HCEC 1CT (cell line): Measurements from ENCODE around the gene TRIM27.
"Not testable (repeated sequence)": the region's sequence is repeated elsewhere in the genome, so short reads cannot be mapped to it uniquely, and the experiment has no call there.

Source experiments
- DNase-seq: peaks from one replicate; pipeline ENCODE4 v3.0.0-alpha.2; 2017

Gene TRIM27

DNA sequence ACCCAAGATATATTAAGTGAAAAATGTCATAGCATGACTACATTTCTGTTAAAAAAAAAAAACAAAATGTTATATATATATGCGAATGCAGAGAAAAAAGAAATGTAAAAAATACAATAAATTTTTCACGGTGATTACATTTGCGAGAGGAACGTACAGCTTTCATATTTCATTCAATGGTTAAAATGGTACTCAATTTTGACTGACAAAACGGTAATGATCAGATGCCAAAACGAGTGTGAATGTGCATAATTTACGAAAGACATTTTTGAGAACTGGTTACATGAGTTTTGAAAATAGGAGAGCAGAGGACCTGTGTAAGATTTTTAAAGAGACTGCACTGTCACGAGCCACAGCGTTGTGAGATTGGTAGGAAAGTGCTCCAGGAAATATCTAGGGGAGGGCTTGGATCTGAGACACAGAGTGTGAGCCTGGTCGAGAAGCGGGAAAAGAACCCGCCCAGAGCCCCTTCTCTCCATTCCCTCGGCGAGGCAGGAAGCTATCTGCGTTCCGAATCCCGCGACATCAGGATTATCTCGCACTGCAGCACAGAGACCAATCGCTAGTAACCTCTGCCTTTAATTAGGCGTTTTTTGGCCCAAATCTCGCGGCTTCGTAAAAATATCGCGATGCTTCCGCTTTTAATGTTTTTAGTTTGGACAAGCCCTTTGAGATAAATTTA lies 28.5 kb downstream of the TRIM27 start:
- DNase-seq, result peak; percentile 92

DNA sequence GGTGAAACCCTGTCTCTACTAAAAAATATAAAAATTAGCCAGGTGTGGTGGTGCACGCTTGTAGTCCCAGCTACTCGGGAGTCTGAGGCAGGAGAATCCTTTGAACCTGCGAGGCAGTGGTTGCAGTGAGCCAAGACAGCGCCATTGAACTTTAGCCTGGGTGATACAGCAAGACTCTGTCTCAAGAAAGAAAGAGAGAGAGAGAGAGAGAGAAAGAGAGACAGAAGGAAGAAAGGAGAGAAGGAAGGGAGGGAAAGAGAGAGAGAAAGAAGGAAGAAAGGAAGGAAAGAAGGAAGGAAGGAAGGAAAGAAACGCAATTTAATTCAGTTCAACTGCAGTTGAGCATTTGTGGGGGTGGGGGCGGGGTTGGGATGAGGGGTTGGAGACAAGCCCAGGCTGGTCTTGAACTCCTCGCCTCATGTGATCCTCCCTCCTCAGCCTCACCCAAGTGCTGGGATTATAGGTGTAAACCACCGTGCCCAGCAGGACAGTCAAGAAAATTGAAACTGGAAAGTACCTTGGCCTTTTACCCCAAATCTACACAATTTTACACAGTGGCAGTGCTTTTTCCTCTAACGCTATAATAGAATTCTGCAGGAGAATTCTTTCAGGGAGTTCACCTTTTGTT lies 30.5 kb downstream of the TRIM27 start:
- no peak for DNase-seq

DNA sequence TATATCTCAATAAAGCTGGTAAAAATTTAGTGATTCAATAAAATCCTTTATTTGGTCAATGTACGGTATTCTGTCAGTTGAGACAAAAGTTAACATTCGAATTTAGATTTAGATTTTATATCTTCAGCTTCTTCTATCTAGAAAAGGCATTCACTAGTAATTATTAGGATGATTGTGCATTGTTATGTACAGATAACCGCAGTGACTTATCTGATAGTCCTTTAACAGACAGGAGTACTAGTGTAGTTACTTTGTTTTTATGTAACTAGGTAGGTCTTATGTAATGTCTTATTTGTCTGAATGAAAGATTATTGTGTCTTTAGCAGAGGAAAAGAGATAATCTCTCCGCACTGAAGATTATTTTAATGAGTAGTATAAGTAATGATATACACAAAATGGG lies 31.3 kb downstream of the TRIM27 start:
- no peak for DNase-seq

DNA sequence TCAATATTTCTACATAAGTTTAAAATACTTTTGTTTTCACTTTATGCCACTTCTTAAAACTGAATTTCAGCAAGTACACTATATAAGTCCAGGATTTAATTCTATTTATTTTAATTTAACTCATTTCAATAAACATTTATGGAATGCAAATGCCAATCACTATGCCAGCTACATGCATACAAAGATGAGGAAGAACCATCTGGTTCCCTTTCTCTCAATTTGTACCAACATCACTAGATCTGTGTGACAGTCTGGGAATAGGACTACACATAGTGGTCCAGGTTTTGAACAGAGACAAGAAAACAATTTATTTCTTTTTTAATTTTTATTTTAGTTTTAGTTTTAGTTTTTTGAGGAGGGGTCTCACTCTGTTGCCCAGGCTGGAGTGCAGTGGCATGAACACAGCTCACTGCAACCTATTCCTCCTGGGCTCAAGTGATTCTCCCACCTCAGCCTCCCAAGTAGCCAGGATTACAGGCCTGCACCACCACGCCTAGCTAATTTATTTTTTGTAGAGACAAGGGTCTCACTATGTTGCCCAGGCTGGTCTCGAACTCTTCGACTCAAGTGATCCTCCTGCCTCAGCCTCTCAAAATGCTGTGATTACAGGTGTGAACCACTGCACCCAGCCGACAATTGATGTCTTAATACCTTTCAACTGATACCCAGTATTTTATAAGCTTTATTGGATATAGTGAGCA lies 35.8 kb downstream of the TRIM27 start:
- no peak for DNase-seq

DNA sequence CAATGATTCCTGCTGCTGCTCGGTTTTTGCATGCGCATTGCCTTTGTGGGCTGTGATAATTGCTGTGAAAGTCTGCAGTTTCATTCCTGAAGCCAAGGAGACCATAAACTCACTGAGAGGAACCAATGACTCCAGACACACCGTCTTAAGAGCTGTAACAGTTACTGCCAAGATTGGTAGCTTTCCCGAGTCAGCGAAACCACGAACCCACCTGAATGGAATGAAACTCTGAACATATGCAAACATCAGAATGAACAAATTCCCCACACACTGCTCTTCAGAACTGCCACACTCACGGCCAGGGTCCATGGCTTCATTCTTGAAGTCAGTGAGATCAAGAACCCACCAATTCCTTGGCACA lies 37.7 kb downstream of the TRIM27 start:
- DNase-seq, result no peak

DNA sequence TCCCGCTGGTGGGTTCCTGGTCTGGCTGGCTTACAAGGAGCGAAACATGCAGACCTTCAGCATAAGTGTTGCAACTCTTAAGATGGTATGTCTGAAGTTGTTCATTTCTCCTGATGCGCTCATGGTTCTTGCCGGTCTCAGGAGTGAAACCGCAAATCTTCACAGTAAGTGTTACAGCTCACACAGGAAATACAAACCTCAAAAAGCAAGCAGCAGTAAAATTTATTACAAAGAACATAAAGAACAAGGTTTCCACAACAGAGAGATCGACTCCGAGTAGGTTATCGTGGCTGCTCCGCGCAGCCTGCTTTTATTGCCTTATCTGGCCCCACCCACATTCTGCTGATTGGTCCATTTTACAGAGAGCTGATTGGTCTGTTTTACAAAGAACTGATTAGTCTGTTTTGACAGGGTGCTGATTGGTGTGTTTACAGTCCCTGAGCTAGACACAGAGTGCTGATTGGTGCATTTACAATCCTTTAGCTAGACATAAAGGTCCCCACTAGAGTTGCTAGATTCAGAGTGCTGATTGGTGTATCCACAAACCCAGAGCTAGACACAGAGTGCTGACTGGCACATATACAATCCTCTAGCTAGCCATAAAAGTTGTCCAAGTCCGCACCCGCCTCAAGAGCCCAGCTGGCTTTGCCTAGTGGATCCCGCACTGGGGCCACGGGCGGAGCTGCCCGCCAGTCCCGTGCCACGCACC lies 39.2 kb downstream of the TRIM27 start:
- DNase-seq, result no peak

DNA sequence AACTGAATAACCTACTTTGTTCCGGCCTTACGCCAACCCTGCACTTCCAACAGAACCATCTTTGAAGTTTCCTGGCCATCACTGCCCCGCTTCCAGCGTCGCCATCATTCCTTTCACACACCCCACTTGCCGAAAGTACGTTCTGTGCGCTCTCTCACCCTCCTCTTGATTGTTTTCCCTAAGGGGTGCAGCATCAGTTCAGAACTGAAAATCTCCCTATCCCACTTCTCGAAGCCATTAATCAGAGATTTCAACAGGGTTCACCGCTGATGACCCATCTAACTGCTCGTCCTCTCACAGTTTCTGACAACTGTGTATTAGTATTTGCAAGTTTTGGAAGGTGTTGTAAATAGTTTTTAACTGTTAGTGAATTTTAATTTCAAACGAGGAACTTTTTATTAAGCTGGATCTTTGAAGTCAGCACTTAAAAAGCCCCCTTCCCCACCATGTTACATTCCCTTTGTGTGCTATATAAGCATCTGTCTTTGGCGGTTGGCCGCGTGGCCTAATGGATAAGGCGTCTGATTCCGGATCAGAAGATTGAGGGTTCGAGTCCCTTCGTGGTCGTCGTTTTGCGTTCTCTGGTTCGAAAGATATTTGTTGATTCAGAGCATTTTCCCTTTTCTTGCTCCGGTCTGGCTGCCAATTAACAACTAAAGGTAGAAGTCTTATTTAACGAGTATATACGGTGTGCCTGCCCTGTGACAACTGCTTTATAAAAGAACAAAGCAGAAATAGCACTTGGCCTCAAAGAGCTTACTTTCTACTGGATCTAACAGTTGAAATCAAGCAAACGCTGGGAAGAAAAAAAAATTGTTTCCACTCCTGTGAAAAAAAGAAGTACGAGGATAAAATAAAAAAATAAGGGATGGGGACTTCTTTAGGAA lies 42.6 kb downstream of the TRIM27 start:
- peak; percentile 49 for DNase-seq

DNA sequence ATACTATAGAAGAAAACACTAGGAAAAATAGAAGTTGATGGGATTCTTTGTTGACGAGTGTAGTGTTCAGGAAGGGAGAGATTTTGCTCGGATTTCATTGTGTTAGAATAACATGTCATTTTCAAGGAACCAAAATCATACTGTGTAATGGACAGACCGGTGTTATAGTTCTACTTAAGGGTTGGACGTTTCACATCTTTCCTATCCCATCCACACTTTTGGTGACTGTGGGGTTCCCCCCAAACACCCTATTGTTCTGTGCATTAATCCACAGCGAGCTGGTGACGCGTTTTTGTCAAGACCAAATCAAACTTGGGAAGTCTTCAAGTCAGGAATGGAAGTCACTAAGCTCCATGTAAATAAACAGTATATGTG lies 43.3 kb downstream of the TRIM27 start:
- no peak for DNase-seq

DNA sequence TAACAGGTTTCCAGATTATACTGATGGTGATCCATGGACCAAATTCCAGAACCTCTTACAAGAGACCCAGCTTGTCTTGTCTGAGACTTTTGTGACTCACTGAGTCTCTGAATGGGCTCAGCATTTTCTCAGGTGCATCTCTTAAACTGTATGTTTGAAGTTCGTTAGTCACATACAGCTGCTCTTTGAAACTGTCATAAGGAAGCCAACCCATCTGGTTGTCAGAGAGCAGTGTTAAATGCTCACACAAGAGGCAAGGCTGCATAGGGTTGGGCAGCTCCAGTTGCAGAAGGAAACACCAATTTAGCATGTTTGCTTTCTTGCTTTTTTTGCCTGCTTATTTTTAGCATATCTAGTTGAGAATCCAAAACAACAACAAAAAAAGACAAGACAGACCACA lies 47.1 kb downstream of the TRIM27 start:
- DNase-seq, result no peak

DNA sequence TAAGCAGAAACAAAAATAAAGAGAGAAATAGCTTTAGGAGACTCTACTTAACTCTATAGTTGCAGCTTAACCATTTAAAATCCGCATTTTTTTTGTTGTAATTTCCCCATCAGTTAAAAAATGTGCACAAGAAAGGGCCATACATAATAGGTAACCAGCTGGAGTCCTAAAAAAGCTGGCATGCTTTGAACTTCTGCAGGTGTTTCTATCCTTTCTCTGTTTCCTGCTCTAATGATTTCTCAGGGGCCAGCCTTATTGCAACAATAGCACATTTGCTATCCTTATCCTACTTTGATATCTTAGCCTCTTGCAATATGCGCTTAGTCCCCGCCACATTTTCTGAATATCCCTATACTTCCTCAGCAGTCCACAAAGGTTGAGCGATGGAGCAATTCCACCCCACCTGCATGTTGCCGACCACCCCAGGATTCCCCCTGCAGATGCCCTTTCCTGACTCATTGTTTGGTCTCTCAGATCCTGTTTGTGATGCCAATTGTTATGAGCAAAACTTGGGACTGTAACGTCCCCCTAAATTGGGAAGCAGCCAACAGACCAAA lies 48.5 kb downstream of the TRIM27 start:
- DNase-seq, result no peak

DNA sequence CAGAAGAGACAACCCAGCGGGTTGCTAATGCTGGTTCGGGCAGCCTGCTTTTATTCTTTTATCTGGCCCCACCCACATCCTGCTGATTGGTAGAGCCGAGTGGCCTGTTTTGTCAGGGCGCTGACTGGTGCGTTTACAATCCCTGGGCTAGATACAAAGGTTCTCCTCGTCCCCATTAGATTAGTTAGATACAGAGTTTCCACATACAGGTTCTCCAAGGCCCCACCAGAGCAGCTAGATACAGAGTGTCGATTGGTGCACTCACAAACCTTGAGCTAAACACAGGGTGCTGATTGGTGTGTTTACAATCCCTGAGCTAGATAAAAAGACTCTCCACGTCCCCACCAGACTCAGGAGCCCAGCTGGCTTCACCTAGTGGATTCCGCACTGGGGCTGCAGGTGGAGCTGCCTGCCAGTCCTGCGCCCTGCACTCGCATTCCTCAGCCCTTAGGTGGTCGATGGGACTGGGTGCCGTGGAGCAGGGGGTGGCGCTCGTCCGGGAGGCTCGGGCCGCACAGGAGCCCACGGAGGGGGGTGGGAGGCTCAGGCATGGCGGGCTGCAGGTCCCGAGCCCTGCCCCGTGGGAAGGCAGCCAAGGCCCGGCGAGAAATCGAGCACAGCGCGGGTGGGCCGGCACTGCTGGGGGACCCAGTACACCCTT lies 51.5 kb downstream of the TRIM27 start:
- not testable (repeated sequence) for DNase-seq

DNA sequence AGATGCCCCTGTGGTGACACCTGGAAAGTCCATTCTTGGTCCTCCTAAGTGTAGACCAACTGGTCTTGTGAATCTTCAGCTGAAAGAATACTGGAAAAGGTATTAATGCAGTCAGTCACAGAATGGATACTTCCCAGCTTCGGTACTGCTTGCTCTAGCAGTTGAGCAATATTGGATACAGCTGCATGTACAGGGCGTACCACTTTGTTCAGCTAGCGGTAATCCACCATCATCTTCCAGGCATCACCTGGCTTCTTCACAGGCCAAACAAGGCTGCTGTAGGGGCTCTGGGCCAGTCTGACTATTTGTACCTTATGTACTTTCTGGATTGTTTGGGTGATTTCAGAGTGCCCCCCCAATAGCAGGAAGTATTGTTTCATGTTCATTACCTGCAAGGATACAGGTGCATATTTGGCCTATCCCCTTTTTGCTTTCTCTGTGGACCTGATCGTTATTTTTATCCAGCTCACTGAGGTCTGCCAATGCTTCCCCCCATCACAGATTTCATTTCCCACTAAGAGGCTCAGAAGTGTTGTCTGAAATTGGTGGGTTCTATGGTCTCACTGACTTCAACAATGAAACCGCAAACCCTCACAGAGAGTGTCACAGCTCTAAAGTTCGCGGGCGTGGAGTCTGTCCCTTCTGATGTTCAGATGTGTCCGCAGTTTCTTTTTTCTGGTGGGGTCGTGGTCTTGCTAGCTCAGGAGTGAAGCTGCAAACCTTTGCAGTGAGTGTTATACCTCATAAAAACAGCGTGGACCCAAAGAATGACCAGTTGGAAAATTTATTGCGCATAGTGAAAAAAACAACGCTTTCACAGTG lies 52.2 kb downstream of the TRIM27 start:
- DNase-seq, result no peak

DNA sequence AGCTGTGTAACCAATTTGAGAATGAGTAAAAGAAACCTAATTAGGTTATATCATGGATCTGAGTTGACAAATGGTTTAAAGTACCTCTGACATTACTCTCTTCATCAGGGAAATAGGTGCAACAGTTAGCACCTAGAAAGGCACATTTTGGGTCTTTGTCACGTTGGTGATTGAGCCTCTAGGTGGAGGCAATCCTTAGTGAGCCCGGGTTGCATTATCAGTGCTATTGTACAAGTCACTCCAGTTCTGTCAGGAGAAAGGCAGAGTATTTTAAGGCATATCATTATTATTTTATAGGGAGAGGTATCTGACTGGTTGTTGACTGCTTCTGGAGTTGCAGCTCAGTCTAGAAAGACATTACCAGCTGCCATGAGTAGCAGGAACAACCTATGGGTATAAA lies 54.9 kb downstream of the TRIM27 start:
- DNase-seq, result no peak

DNA sequence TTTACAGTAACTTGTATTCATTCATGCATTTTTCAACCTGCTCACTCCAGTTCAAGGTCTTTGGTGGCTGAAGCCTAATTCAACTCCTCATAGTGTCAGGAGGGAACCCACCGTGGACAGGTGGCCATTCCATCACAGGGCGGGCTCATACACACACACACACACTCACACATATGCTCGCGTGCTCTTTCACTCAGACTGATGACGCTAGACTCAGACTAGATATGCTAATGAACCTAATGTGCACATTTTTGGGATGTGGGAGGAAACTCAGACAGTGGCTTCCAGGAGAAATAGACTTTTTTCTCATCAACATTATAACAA lies 56.7 kb downstream of the TRIM27 start:
- no peak for DNase-seq

DNA sequence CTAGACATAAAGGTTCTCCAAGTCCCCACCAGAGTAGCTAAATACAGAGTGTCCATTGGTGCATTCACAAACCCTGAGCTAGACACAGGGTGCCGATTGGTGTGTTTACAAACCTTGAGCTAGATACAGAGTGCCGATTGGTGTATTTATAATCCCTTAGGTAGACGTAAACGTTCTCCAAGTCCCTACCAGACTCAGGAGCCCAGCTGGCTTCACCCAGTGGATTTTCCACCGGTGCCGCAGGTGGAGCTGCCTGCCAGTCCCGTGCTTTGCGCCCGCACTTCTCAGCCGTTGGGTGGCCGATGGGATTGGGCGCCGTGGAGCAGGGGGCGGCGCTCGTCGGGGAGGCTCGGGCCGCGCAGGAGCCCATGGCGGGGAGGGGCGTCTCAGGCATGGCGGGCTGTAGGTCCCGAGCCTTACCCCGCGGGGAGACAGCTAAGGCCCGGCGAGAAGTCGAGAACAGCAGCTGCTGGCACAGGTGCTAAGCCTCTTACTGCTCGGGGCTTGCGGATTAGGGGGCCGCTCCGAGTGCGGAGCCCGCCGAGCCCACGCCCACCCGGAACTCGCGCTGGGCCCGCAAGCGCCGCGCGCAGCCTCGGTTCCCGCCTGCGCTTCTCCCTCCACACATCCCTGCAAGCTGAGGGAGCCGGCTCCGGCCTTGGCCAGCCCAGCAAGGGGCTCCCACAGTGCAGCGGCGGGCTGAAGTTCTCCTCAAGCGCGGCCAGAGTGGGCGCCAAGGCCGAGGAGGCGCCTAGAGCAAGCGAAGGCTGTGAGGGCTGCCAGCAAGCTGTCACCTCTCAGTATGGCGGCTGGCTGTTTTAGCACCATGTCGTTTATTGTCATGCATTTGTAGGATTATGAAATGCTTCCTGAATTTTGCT lies 57.3 kb downstream of the TRIM27 start:
- not testable (repeated sequence) for DNase-seq

DNA sequence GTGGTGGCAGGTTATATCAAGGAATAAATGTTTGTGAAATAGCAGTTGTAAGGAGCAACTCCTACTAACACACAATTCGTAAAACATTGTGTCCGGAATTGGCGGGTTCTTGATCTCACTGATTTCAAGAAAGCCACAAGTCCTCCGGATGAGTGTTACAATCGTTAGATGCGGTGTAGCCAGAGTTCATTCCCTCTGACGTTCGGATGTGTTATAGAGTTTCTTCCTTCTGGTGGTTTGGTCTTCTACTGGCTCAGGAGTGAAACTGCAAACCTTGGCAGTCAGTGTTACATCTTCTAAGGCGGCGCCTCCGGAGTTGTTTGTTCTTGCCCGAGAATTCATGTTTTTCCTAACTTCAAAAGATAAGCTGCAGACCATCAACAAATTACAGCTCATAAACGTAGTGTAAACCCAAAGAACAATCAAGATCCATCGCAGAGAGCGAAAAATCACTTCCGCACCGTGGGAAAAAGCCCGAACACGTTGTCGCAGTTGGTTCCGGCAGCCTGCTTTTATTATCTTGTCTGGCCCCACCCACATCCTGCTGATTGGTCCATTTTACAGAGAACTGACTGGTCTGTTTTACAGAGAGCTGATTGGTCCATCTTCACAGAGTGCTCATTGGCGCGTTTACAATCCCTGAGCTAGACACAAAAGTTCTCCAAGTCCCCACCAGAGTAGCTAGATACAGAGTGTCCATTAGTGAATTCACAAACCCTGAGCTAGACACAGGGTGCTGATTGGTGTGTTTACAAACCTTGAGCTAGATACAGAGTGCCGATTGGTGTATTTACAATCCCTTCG lies 58.2 kb downstream of the TRIM27 start:
- no peak for DNase-seq

DNA sequence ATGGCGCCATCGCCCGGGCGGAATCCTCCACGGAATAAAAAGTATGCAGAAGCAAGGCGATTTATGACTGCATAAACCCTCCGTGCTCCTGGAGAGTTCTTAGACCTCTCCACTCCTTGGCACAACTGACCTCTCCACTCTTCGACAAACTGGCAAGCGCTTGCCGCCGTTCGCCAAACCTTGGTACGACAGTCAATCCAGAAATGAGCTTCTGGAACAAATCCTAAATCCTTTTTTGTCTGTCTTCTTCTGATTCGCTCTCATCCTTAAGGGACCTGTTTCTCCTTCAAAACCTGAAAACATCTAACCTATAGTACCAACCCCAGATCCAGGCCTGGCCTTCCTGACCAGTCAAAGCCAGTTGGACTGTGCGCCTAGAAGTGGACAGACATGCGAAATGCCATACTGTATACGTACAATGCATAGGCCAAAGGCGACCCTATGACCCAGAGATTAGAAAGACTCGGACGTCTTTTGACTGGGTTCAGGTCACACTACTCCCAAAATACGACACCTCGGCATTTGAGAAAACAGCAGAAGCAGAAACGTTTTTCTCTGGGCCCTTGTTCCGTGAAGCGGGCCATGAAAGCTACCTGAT lies 59.4 kb downstream of the TRIM27 start:
- DNase-seq, result no peak

DNA sequence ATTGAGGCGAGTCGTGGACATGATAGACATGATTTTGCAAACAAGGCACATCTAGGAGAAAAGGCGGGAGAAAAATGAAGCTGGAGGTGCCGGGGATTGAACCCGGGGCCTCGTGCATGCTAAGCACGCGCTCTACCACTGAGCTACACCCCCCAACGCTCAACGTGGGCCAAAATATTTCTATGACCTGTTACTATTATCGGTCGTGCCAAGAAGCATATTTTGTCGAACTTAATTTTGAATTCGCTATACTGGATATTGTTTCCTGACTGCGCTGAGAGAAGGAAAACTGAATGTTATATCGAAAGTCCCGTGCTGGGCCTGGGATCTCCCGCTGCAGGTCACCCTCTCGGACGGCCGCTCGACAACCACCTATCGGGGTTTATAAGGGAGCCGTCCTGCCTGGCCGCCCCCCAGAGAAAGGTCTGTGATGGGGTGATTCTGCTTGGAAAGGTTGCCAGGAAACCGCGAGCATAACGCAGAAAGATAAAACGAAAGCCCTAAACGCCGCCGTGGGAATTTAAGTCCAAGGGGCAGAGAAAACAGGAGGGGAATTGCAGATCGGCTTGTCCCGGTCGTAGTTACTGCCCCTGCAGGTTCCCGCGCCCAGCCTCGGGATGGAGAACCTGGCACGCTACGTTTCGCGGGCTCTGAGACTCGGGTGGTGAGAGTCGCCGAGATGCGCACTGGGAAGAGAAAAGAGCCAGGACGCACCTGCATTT lies 60.0 kb downstream of the TRIM27 start:
- peak; percentile 63 for DNase-seq
